ENCODE measurements around the gene TMEM98. TPM values are rescaled to one million over a fixed set of nuclear protein-coding genes. Genes with fewer than 3 reads are reported as not detected.

The TMEM98 gene
- total and polyA plus RNA-seq, 2 of the 4 experiments (the other 2 are of a cell fraction), result 173 to 195 TPM

DNA sequence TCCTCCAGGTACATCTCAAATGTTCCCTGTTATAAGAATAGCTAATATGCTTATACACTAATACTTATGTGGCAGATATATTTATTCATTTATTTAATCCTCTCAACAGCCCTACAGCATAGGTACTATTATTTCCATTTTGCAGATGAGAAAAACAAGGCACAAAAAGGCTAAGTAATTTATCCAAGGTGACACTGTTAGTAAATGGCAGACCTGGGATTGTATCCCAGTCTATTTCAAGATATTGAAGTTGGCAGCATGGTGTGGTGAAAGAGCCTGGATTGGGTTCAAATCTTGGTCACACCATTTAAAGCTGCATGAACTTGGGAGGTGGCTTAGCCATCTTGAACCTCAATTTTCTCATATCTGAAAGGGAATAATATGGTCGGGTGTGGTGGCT is 27.2 kb downstream of the TMEM98 start:
- DNase-seq (no peak), ATAC-seq (ENCODE audit: low read depth) (no peak)
- dilution Hi-C loops (cut with HindIII; ENCODE audit: low sequenced_read_pairs, unreplicated experiment) (no loop called here), in situ Hi-C loops (cut with MboI; ENCODE audit: low sequenced_read_pairs) (no loop called here), intact Hi-C loops (cut with micrococcal nuclease) (no loop called here)
- Histone ChIP-seq H3K14ac (replicated peaks; ENCODE audit: low read depth, low read length) (no peak overlapping the region), H3K4me3 (ENCODE audit: insufficient read depth, low read depth, low read length) (no peak overlapping the region), H3K27ac (ENCODE audit: insufficient read depth, low read length) (no peak overlapping the region), H3K4ac (ENCODE audit: low read depth, low read length) (no peak overlapping the region), H3K56ac (ENCODE audit: extremely low read depth, insufficient read depth, low read length) (no peak overlapping the region), H2BK120ac (ENCODE audit: low read depth, low read length) (no peak overlapping the region), H2BK5ac (ENCODE audit: low read depth, low read length, poor library complexity, severe bottlenecking) (no peak overlapping the region), H3K4me2 (ENCODE audit: low read depth, low read length) (no peak overlapping the region), H4K5ac (ENCODE audit: low read depth, low read length) (no peak overlapping the region), H3K23ac (ENCODE audit: low read depth, low read length) (no peak overlapping the region), H3K27me3 (ENCODE audit: control insufficient read depth, insufficient read depth, low read length) (peaks cover 9% of the 10 kb centered on the region; the same call in 1 of the 2 replicates), H4K20me1 (ENCODE audit: insufficient read depth, low read length) (no peaks in the 10 kb centered on the region), H3K79me1 (ENCODE audit: low read depth in 1 of 2, low read length in 2 of 2) (no peaks in the 10 kb centered on the region), H3K9ac (ENCODE audit: low read depth, low read length) (no peak overlapping the region), H3K4me1 (ENCODE audit: control insufficient read depth, insufficient read depth, low read length) (no peaks in the 10 kb centered on the region), H4K8ac (ENCODE audit: low read depth in 2 of 2, low read length in 2 of 2) (no peak overlapping the region), H3K9me1 (ENCODE audit: insufficient read depth, low read length) (no peaks in the 10 kb centered on the region), H3K18ac (ENCODE audit: low read depth, low read length) (no peak overlapping the region), H2AFZ (replicated peaks; ENCODE audit: low read length, poor library complexity) (no peak overlapping the region), H4K91ac (ENCODE audit: insufficient read depth, low read depth, low read length) (no peak overlapping the region), H2BK20ac (ENCODE audit: low read depth, low read length) (no peak overlapping the region), H2AK5ac (ENCODE audit: low read depth, low read length) (no peak overlapping the region), H2BK15ac (ENCODE audit: low read depth, low read length) (no peak overlapping the region), H3K9me3 (ENCODE audit: control insufficient read depth, insufficient read depth, low read length) (no peaks in the 10 kb centered on the region), H3K36me3 (ENCODE audit: control insufficient read depth, insufficient read depth, low read length) (no peaks in the 10 kb centered on the region), H2AK9ac (replicated peaks; ENCODE audit: low read depth, low read length, poor library complexity) (no peak overlapping the region)
- ChIA-PET CTCF (interaction anchor here (1.1 to 1.2 kb wide), 2 partner anchors 14 to 18 kb away, joined by 3 read pairs; no protein-coding TSS in a partner anchor), POLR2A (ENCODE audit: unreplicated experiment) (no interaction called here)
- no CpG with 5 or more reads among the region's 1 CpG for WGBS, 2 experiments (ENCODE audit: extremely low coverage in 2 of 2, insufficient read length in 1 of 2)
- no TSS peak for BruUV-seq (replicated peaks)
- TF ChIP-seq BHLHE40 (IDR thresholded peaks at IDR 0.05; ENCODE audit: low read depth, low read length), result no peak
- TF ChIP-seq, protein P1, sequence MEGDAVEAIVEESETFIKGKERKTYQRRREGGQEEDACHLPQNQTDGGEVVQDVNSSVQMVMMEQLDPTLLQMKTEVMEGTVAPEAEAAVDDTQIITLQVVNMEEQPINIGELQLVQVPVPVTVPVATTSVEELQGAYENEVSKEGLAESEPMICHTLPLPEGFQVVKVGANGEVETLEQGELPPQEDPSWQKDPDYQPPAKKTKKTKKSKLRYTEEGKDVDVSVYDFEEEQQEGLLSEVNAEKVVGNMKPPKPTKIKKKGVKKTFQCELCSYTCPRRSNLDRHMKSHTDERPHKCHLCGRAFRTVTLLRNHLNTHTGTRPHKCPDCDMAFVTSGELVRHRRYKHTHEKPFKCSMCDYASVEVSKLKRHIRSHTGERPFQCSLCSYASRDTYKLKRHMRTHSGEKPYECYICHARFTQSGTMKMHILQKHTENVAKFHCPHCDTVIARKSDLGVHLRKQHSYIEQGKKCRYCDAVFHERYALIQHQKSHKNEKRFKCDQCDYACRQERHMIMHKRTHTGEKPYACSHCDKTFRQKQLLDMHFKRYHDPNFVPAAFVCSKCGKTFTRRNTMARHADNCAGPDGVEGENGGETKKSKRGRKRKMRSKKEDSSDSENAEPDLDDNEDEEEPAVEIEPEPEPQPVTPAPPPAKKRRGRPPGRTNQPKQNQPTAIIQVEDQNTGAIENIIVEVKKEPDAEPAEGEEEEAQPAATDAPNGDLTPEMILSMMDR (conservative IDR thresholded peaks at IDR 0.05; ENCODE audit: low read depth, low read length), result no peak
- TF ChIP-seq MXI1 (IDR thresholded peaks at IDR 0.05; ENCODE audit: borderline replicate concordance, low read depth, low read length), result no peak
- TF ChIP-seq CEBPB (IDR thresholded peaks at IDR 0.05; ENCODE audit: low read depth, low read length), result no peak
- TF ChIP-seq MAZ (IDR thresholded peaks at IDR 0.05; ENCODE audit: borderline replicate concordance, low read depth, low read length), result no peak
- TF ChIP-seq SMC3 (IDR thresholded peaks at IDR 0.05; ENCODE audit: low read depth, low read length), result no peak
- TF ChIP-seq RFX5 (IDR thresholded peaks at IDR 0.05; ENCODE audit: low read depth, low read length), result no peak
- TF ChIP-seq NFE2L2 (IDR thresholded peaks at IDR 0.05; ENCODE audit: low read depth, low read length), result no peak
- no peak for TF ChIP-seq MAFK (IDR thresholded peaks at IDR 0.05; ENCODE audit: low read depth, low read length)
- no peak for TF ChIP-seq POLR2A (IDR thresholded peaks at IDR 0.05; ENCODE audit: low read depth, low read length)
- TF ChIP-seq, protein P2, sequence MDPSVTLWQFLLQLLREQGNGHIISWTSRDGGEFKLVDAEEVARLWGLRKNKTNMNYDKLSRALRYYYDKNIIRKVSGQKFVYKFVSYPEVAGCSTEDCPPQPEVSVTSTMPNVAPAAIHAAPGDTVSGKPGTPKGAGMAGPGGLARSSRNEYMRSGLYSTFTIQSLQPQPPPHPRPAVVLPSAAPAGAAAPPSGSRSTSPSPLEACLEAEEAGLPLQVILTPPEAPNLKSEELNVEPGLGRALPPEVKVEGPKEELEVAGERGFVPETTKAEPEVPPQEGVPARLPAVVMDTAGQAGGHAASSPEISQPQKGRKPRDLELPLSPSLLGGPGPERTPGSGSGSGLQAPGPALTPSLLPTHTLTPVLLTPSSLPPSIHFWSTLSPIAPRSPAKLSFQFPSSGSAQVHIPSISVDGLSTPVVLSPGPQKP (IDR thresholded peaks at IDR 0.05; ENCODE audit: borderline replicate concordance, low read depth, low read length), result no peak
- no peak for TF ChIP-seq FOS (IDR thresholded peaks at IDR 0.05; ENCODE audit: low read depth, low read length)
- TF ChIP-seq CHD1 (IDR thresholded peaks at IDR 0.05; ENCODE audit: low read depth, low read length), result no peak
- TF ChIP-seq, protein P3, sequence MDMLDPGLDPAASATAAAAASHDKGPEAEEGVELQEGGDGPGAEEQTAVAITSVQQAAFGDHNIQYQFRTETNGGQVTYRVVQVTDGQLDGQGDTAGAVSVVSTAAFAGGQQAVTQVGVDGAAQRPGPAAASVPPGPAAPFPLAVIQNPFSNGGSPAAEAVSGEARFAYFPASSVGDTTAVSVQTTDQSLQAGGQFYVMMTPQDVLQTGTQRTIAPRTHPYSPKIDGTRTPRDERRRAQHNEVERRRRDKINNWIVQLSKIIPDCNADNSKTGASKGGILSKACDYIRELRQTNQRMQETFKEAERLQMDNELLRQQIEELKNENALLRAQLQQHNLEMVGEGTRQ (IDR thresholded peaks at IDR 0.05; ENCODE audit: low read depth, low read length), result no peak
- TF ChIP-seq RCOR1 (IDR thresholded peaks at IDR 0.05; ENCODE audit: insufficient replicate concordance, low read length), result no peak
- TF ChIP-seq RAD21 (IDR thresholded peaks at IDR 0.05; ENCODE audit: low read length), result no peak

Measured in IMR-90 (cell line).